HUES6 (cell line): ENCODE measurements around the gene CDK1.

Experiments
- H3K27ac ChIP-seq: 2 replicates; pipeline ENCODE4 v1.7.0; 2013; ENCODE audit warnings: low read depth, mild to moderate bottlenecking, low read length, inconsistent platforms
- H3K27me3 ChIP-seq: 2 replicates; pipeline ENCODE4 v1.6.1; 2013; ENCODE audit warnings: low read length; ENCODE audit not compliant: control insufficient read depth, insufficient read depth
- H3K36me3 ChIP-seq: 2 replicates; pipeline ENCODE4 v1.6.1; 2013; ENCODE audit warnings: low read length; ENCODE audit not compliant: control insufficient read depth, insufficient read depth
- H3K4me1 ChIP-seq: 2 replicates; pipeline ENCODE4 v1.6.1; 2013; ENCODE audit warnings: low read length; ENCODE audit not compliant: control insufficient read depth, insufficient read depth
- H3K4me3 ChIP-seq: 2 replicates; pipeline ENCODE4 v1.5.1; 2013; ENCODE audit warnings: low read depth, low read length
- H3K9ac ChIP-seq: one replicate; pipeline ENCODE4 v1.6.1; 2013; ENCODE audit warnings: mild to moderate bottlenecking, low read length
- H3K9me3 ChIP-seq: 2 replicates; pipeline ENCODE4 v1.6.1; 2013; ENCODE audit warnings: low read depth, low read length; ENCODE audit not compliant: control insufficient read depth, insufficient read depth

Gene CDK1

DNA sequence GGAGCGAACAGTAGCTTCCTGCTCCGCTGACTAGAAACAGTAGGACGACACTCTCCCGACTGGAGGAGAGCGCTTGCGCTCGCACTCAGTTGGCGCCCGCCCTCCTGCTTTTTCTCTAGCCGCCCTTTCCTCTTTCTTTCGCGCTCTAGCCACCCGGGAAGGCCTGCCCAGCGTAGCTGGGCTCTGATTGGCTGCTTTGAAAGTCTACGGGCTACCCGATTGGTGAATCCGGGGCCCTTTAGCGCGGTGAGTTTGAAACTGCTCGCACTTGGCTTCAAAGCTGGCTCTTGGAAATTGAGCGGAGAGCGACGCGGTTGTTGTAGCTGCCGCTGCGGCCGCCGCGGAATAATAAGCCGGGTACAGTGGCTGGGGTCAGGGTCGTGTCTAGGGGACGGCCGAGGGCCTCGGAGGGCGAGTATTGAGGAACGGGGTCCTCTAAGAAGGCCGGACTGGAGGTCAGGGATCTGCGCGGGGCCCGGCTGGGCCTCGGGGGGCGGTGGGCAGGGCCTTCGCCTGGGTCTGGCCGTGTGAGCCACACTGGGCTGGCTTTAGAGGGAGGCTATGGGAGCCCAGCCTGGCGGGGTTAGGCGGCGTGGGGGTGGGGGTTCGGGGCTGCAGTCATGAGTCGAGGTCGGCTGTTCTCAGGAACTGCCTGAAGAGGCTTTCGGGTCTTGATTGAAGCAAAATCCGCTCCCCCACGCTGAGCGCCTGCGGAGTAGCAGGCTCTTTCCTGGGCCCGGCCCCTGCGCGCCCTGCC lies at the start of gene CDK1:
Gene CDK1 (plus strand): TSS at position 265 of the 757 bp plus-strand sequence. CDS start 1,688 bp downstream, outside the sequence.
- Histone ChIP-seq H3K9ac (peak within 1 kb of the TSS; percentile 97), H3K27me3 (no peaks in the 10 kb centered on the region), H3K4me3 (peak within 1 kb of the TSS; percentile 90), H3K4me1 (peaks cover 8% of the 10 kb centered on the region), H3K9me3 (no peaks in the 10 kb centered on the region), H3K36me3 (peaks cover 29% of the 10 kb centered on the region), H3K27ac (peak within 1 kb of the TSS; percentile 93)

GRCh38 chr10:60729106-60729505 lies 49.2 kb upstream of the CDK1 start:
- Histone ChIP-seq H3K9me3 (no peaks in the 10 kb centered on the region), H3K4me3 (no peak overlapping the region), H3K9ac (no peak overlapping the region), H3K27me3 (peaks cover 21% of the 10 kb centered on the region; the same call in 1 of the 2 replicates), H3K27ac (no peak overlapping the region), H3K36me3 (no peaks in the 10 kb centered on the region), H3K4me1 (peaks cover 12% of the 10 kb centered on the region; the same call in 1 of the 2 replicates)

GRCh38 chr10:60731134-60731885 lies 47.0 kb upstream of the CDK1 start:
- peak overlapping the region; percentile 63 for H3K4me3 ChIP-seq
- H3K4me1 ChIP-seq: peaks cover 26% of the 10 kb centered on the region
- H3K36me3 ChIP-seq: no peaks in the 10 kb centered on the region
- H3K9me3 ChIP-seq: no peaks in the 10 kb centered on the region
- H3K27ac ChIP-seq: no peak overlapping the region
- no peak overlapping the region for H3K9ac ChIP-seq
- H3K27me3 ChIP-seq: peaks cover 34% of the 10 kb centered on the region; the same call in 1 of the 2 replicates

GRCh38 chr10:60732198-60732806 lies 46.0 kb upstream of the CDK1 start:
- no peaks in the 10 kb centered on the region for H3K36me3 ChIP-seq
- peaks cover 34% of the 10 kb centered on the region; the same call in 1 of the 2 replicates for H3K27me3 ChIP-seq
- peak overlapping the region; percentile 74 for H3K9ac ChIP-seq
- no peak overlapping the region for H3K27ac ChIP-seq
- peaks cover 29% of the 10 kb centered on the region for H3K4me1 ChIP-seq
- peak overlapping the region; percentile 63 for H3K4me3 ChIP-seq
- no peaks in the 10 kb centered on the region for H3K9me3 ChIP-seq

DNA sequence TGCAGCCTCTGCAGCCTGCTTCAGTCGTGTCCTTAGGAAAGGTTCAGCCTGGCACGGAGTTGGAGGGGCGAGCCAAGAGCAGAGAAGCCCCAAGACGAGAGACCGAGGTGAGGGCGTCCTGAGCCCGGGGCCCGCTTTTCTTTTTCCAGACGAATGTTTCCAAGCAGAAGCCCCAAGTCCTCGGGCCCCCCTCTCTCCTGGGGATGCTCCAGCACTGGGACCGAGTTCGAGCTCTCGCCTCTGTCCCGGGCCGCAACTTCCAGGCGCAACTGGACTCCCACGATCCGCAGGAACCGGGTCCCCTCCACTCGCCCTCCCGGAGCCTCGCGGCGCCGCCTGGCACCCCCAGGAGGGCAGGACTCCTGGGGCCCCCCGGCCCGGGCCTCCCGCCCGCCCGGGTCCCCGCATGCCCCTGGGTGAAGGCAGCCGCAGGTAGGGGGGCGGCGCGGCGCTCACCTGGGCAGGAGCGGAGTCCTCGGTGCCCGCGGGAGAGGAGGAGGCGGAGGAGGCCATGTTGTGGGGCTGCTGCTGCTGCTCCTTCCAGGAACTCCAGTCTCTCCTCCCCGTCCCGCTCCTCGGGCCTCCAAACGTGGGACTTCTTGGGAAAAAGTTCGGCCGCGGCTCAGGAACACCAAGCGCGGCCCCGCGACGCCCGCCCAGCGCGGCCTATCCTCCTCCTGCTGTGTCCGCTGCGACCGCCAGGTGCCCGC lies 45.3 kb upstream of the CDK1 start:
- peak overlapping the region; percentile 29; the same call in 1 of the 2 replicates for H3K27ac ChIP-seq
- no peaks in the 10 kb centered on the region for H3K9me3 ChIP-seq
- no peaks in the 10 kb centered on the region for H3K36me3 ChIP-seq
- H3K27me3 ChIP-seq: peaks cover 34% of the 10 kb centered on the region; the same call in 1 of the 2 replicates
- peaks cover 31% of the 10 kb centered on the region for H3K4me1 ChIP-seq
- H3K9ac ChIP-seq: peak overlapping the region; percentile 74
- peak overlapping the region; percentile 63 for H3K4me3 ChIP-seq

GRCh38 chr10:60733517-60733822 lies 44.8 kb upstream of the CDK1 start:
- Histone ChIP-seq H3K27ac (peak overlapping the region; percentile 29; the same call in 1 of the 2 replicates), H3K4me3 (peak overlapping the region; percentile 63), H3K27me3 (peaks cover 34% of the 10 kb centered on the region; the same call in 1 of the 2 replicates), H3K36me3 (no peaks in the 10 kb centered on the region), H3K9ac (peak overlapping the region; percentile 74), H3K9me3 (no peaks in the 10 kb centered on the region), H3K4me1 (peaks cover 31% of the 10 kb centered on the region)

- Histone ChIP-seq H3K27me3 (peaks cover 34% of the 10 kb centered on the region; the same call in 1 of the 2 replicates), H3K36me3 (no peaks in the 10 kb centered on the region), H3K27ac (no peak overlapping the region), H3K4me3 (peak overlapping the region; percentile 63), H3K9me3 (no peaks in the 10 kb centered on the region), H3K9ac (no peak overlapping the region), H3K4me1 (peaks cover 31% of the 10 kb centered on the region)
Observed at GRCh38 chr10:60733826-60734225, 44.5 kb upstream of the CDK1 start.

DNA sequence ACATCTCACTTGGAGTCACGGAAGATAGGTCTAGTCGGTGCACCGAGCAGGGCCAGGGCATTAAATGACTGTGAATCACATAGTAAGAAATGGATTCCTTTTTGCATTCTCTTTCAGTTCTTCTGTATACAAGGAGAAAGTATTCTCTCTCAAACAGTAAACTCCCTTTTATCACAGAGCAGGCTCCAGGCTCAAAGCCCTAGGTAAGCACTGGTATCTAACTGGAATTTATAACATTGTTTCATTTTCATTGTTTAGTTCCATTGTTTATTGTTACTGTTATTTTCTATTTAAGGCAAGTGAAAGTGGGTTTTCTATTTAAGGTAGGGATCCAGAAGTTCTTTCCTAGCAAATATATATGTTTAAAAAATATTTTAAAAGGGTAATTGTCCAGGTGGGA lies 44.1 kb upstream of the CDK1 start:
- peaks cover 34% of the 10 kb centered on the region; the same call in 1 of the 2 replicates for H3K27me3 ChIP-seq
- no peaks in the 10 kb centered on the region for H3K36me3 ChIP-seq
- no peaks in the 10 kb centered on the region for H3K9me3 ChIP-seq
- H3K4me3 ChIP-seq: peak overlapping the region; percentile 63
- H3K9ac ChIP-seq: no peak overlapping the region
- peaks cover 31% of the 10 kb centered on the region for H3K4me1 ChIP-seq
- H3K27ac ChIP-seq: no peak overlapping the region

DNA sequence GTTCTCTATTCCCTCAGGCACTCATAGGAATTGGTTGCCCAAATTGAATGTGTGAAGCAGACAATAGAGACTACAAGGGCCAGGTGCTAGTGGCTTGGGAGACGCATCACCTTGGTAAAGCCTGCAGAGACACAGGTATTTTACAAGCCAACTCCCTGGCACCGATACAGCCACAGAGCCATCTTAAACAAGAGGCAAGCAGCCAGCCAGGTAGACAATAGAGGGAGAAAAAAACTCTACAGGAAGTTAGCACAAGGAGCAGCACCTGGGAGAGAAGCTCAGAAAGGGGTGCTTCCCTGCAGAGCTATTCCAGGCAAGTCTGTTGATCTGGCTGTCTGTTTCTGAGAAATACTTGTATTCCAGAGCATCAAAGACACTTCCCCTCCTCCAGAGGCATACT lies 43.0 kb upstream of the CDK1 start:
- peaks cover 31% of the 10 kb centered on the region for H3K4me1 ChIP-seq
- H3K9ac ChIP-seq: no peak overlapping the region
- H3K27me3 ChIP-seq: peaks cover 34% of the 10 kb centered on the region; the same call in 1 of the 2 replicates
- H3K9me3 ChIP-seq: no peaks in the 10 kb centered on the region
- H3K27ac ChIP-seq: no peak overlapping the region
- H3K36me3 ChIP-seq: no peaks in the 10 kb centered on the region
- H3K4me3 ChIP-seq: no peak overlapping the region

DNA sequence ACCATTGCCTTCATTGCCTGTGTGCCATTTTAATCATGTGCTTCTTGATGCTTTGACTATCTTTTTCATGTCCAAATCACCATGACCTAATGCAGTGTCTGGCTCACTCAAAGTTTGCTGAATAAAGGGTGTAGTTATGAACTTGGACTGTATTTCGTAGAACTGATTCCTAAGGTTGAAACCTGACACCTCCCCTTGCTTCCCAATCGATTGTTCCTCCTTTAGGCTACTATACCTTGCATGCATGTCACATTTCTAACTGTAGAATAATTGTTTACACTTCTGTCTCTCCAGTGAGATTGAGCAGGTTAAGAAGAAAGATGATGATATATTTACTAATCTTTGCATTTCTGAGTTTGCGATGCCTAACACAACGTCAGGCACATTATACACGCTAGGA lies 41.0 kb upstream of the CDK1 start:
- H3K36me3 ChIP-seq: no peaks in the 10 kb centered on the region
- no peaks in the 10 kb centered on the region for H3K9me3 ChIP-seq

More for the DNA sequence above, 41.0 kb upstream of the CDK1 start:
- H3K9ac ChIP-seq: no peak overlapping the region
- H3K27me3 ChIP-seq: peaks cover 25% of the 10 kb centered on the region; the same call in 1 of the 2 replicates
- H3K27ac ChIP-seq: no peak overlapping the region
- no peak overlapping the region for H3K4me3 ChIP-seq
- peaks cover 23% of the 10 kb centered on the region for H3K4me1 ChIP-seq
